DND-41 (cell line): ENCODE data around the gene SVIL.

Experiments
- ATAC-seq: fragments of 200-7000 bp; cut with Tn5 transposase; 3 replicates; pipeline ENCODE4 v1.9.1; 2021; ENCODE audit warnings: low read depth; ENCODE audit not compliant: insufficient read depth
- DNase-seq: peaks from one replicate; pipeline ENCODE4 v3.0.0-alpha.2; 2020
- H2AFZ ChIP-seq: 2 replicates; pipeline ENCODE4 v1.6.0; 2012; ENCODE audit warnings: low read depth, low read length
- H3K27ac ChIP-seq: 2 replicates; pipeline ENCODE4 v1.5.1; 2012; ENCODE audit warnings: low read length, inconsistent platforms
- H3K27me3 ChIP-seq: fragments of 200-600 bp; sonication (generic); 2 replicates; pipeline ENCODE4 v1.6.0; 2012; ENCODE audit warnings: low read length, mild to moderate bottlenecking, inconsistent platforms; ENCODE audit not compliant: insufficient read depth, poor library complexity
- H3K36me3 ChIP-seq: 2 replicates; pipeline ENCODE4 v1.5.1; 2012; ENCODE audit warnings: low read length, inconsistent platforms; ENCODE audit not compliant: insufficient read depth
- H3K4me1 ChIP-seq: 2 replicates; pipeline ENCODE4 v1.5.1; 2012; ENCODE audit warnings: mild to moderate bottlenecking, low read length; ENCODE audit not compliant: insufficient read depth
- H3K4me2 ChIP-seq: 2 replicates; pipeline ENCODE4 v1.6.0; 2012; ENCODE audit warnings: mild to moderate bottlenecking, moderate library complexity, low read length, inconsistent platforms; ENCODE audit not compliant: insufficient read depth
- H3K4me3 ChIP-seq, 2 experiments: fragments of 200-600 bp in 1 of 2; shearing (Covaris generic) in 1 of 2; 2 replicates each; pipeline ENCODE4 v1.5.1; 2012 to 2016; ENCODE audit warnings: inconsistent platforms in 2 of 2, low read length in 2 of 2, mild to moderate bottlenecking in 2 of 2, low read depth in 1 of 2, moderate library complexity in 1 of 2
- H3K79me2 ChIP-seq: 2 replicates; pipeline ENCODE4 v1.6.0; 2012; ENCODE audit warnings: low read length, inconsistent platforms; ENCODE audit not compliant: insufficient read depth
- H3K9ac ChIP-seq: 2 replicates; pipeline ENCODE4 v1.6.0; 2012; ENCODE audit warnings: low read depth, mild to moderate bottlenecking, inconsistent platforms, low read length, moderate library complexity
- H3K9me3 ChIP-seq: 2 replicates; pipeline ENCODE4 v1.5.1; 2012; ENCODE audit warnings: low read length, moderate library complexity, mild to moderate bottlenecking, inconsistent platforms; ENCODE audit not compliant: insufficient read depth, severe bottlenecking
- H4K20me1 ChIP-seq: 2 replicates; pipeline ENCODE4 v1.6.0; 2012; ENCODE audit warnings: low read length; ENCODE audit not compliant: insufficient read depth
- CTCF ChIP-seq: IDR thresholded peaks from 2 replicates; pipeline ENCODE4 v1.5.1; 2012; ENCODE audit warnings: borderline replicate concordance, low read length, moderate library complexity, mild to moderate bottlenecking; ENCODE audit not compliant: poor library complexity, severe bottlenecking; ENCODE audit errors: extremely low read depth
- EZH2 ChIP-seq: IDR thresholded peaks from 3 replicates; pipeline ENCODE4 v1.6.1; 2012; ENCODE audit warnings: borderline replicate concordance, low read depth, mild to moderate bottlenecking, moderate library complexity, low read length, inconsistent platforms; ENCODE audit not compliant: severe bottlenecking

SVIL gene

GRCh38 chr10:29634764-29635625 is at the start of gene SVIL:
Gene SVIL (minus strand): TSS chr10:29634971. CDS start chr10:29555058, 79,913 bp downstream.
- Histone ChIP-seq H3K79me2 (peaks cover 7% of the 10 kb centered on the region), H3K27ac (no peak within 1 kb of the TSS), H2AFZ (no peak within 1 kb of the TSS), H3K4me1 (peaks cover 16% of the 10 kb centered on the region), H3K9me3 (no peaks in the 10 kb centered on the region), H3K4me2 (no peak within 1 kb of the TSS), H3K9ac (no peak within 1 kb of the TSS), H4K20me1 (peaks cover 3% of the 10 kb centered on the region; the same call in 1 of the 2 replicates), H3K27me3 (no peaks in the 10 kb centered on the region), H3K36me3 (no peaks in the 10 kb centered on the region), H3K4me3 (no peak within 1 kb of the TSS)
- TF ChIP-seq CTCF: no peak
- TF ChIP-seq EZH2: no peak
- DNase-seq (no peak), ATAC-seq (no peak)

GRCh38 chr10:29681676-29682448 is 47.1 kb upstream of the SVIL start:
- DNase-seq: peak; percentile 43

GRCh38 chr10:29680091-29680490 is 45.3 kb upstream of the SVIL start:
- no peak overlapping the region for H2AFZ ChIP-seq
- H3K4me1 ChIP-seq: peaks cover 7% of the 10 kb centered on the region
- TF ChIP-seq EZH2 (no peak), CTCF (no peak)
- peaks cover 44% of the 10 kb centered on the region for H3K36me3 ChIP-seq
- DNase-seq: no peak
- no peak for ATAC-seq
- H4K20me1 ChIP-seq: no peaks in the 10 kb centered on the region
- peaks cover 26% of the 10 kb centered on the region for H3K9me3 ChIP-seq
- H3K4me2 ChIP-seq: no peak overlapping the region
- H3K27me3 ChIP-seq: no peaks in the 10 kb centered on the region
- H3K79me2 ChIP-seq: no peaks in the 10 kb centered on the region
- H3K9ac ChIP-seq: no peak overlapping the region
- H3K4me3 ChIP-seq: no peak overlapping the region
- H3K27ac ChIP-seq: no peak overlapping the region

More at GRCh38 chr10:29681676-29682448, 47.1 kb upstream of the SVIL start:
- Histone ChIP-seq H3K4me3 (no peak overlapping the region), H3K9me3 (peaks cover 10% of the 10 kb centered on the region), H3K27ac (no peak overlapping the region), H3K79me2 (no peaks in the 10 kb centered on the region), H4K20me1 (no peaks in the 10 kb centered on the region), H2AFZ (no peak overlapping the region), H3K27me3 (no peaks in the 10 kb centered on the region), H3K4me2 (no peak overlapping the region), H3K9ac (no peak overlapping the region), H3K36me3 (peaks cover 42% of the 10 kb centered on the region), H3K4me1 (peaks cover 7% of the 10 kb centered on the region)
- TF ChIP-seq CTCF (no peak), EZH2 (no peak)
- peak; percentile 93 for ATAC-seq
